ENCODE data around the gene NPTX1.

The NPTX1 gene

DNA sequence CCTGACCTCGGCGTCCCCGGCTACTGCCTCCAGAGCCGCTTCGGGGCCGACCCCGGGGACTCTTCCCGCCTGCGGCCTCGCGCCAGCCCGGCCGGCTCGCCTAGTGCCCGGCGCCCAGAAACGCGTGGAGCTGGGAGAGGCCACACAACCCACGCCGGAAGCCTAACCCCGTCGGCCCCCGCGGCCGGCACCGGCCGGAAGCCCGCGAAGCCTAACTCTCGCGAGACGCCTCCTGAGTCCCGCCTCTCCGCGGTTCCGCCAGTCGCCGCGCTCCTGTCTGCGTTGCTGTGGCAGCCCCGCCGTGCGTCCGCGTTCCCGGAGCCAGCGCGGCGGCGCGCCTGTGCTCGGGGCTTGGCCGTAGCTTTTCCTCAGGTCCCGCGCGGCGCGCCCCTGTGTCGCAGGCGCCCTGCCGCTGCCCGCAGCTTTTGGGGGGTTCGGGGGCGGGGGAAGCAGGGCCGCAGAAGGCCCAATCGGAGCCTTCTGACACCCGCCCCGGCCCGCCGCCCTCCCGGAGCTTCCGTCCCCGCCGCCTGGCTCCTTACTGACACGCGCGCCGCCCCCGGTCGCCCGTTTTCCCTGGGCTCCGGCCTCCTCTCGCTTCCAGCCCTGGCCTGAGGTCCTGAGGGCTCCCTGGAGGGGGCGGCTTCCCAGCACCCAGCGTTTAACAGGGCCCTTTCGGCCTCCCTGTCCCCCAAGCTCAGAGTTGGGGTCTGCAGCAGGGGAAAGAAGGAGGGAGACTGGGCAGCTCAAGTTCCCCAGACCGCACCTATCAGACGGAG lies 21.7 kb downstream of the NPTX1 start:
- Histone ChIP-seq H3K27me3 (ENCODE audit: insufficient read depth, poor library complexity, severe bottlenecking) (peaks cover 3% of the 10 kb centered on the region), H3K27ac (replicated peaks) (peak overlapping the region; percentile 91), H3K4me3 (replicated peaks; ENCODE audit: insufficient read depth, low read length) (peak overlapping the region; percentile 54)
- DNase-seq (ENCODE audit: low read depth in 1 of 2, low spot score in 1 of 2), result peak; percentile 96 to 97
- TF ChIP-seq POLR2AphosphoS5 (IDR thresholded peaks at IDR 0.05; ENCODE audit: low read depth), result peak; percentile 87
- TF ChIP-seq, protein P1, sequence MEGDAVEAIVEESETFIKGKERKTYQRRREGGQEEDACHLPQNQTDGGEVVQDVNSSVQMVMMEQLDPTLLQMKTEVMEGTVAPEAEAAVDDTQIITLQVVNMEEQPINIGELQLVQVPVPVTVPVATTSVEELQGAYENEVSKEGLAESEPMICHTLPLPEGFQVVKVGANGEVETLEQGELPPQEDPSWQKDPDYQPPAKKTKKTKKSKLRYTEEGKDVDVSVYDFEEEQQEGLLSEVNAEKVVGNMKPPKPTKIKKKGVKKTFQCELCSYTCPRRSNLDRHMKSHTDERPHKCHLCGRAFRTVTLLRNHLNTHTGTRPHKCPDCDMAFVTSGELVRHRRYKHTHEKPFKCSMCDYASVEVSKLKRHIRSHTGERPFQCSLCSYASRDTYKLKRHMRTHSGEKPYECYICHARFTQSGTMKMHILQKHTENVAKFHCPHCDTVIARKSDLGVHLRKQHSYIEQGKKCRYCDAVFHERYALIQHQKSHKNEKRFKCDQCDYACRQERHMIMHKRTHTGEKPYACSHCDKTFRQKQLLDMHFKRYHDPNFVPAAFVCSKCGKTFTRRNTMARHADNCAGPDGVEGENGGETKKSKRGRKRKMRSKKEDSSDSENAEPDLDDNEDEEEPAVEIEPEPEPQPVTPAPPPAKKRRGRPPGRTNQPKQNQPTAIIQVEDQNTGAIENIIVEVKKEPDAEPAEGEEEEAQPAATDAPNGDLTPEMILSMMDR (IDR thresholded peaks at IDR 0.05; ENCODE audit: insufficient read depth, low read length), result no peak
- TF ChIP-seq, protein P2, sequence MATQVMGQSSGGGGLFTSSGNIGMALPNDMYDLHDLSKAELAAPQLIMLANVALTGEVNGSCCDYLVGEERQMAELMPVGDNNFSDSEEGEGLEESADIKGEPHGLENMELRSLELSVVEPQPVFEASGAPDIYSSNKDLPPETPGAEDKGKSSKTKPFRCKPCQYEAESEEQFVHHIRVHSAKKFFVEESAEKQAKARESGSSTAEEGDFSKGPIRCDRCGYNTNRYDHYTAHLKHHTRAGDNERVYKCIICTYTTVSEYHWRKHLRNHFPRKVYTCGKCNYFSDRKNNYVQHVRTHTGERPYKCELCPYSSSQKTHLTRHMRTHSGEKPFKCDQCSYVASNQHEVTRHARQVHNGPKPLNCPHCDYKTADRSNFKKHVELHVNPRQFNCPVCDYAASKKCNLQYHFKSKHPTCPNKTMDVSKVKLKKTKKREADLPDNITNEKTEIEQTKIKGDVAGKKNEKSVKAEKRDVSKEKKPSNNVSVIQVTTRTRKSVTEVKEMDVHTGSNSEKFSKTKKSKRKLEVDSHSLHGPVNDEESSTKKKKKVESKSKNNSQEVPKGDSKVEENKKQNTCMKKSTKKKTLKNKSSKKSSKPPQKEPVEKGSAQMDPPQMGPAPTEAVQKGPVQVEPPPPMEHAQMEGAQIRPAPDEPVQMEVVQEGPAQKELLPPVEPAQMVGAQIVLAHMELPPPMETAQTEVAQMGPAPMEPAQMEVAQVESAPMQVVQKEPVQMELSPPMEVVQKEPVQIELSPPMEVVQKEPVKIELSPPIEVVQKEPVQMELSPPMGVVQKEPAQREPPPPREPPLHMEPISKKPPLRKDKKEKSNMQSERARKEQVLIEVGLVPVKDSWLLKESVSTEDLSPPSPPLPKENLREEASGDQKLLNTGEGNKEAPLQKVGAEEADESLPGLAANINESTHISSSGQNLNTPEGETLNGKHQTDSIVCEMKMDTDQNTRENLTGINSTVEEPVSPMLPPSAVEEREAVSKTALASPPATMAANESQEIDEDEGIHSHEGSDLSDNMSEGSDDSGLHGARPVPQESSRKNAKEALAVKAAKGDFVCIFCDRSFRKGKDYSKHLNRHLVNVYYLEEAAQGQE (IDR thresholded peaks at IDR 0.05; ENCODE audit: insufficient replicate concordance, low read depth), result peak; percentile 65
- peak; percentile 81 for TF ChIP-seq GABPA (IDR thresholded peaks at IDR 0.05; ENCODE audit: low read depth)
- no peak for TF ChIP-seq SPI1 (IDR thresholded peaks at IDR 0.05; ENCODE audit: borderline replicate concordance, low read depth)

DNA sequence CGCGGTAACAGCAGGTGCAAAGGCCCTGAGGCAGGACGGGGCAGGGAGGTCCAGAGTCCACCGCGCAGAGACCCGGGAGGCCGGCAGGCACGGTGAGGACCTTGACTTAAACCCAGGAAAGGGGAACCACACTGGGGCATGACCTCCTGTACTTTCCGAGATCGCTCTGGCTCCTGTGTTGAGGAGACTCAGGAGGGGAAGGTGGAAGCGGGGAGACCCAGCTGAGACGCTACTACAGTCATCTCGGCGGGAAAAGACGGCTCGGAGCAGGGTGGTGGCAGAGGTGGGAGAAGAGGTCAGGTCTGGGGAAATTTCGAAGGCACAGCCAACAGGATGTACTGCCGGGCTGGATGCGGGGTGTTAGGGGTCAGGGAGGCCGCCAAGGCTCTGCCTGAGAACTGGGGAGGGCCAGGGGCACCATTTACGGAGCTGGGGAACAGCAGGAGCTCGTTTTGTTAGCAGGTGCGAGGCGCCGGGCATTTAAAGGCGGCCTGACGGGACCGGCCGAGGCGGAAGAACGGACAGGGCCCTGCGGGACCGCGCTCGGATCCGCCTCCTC lies 22.3 kb downstream of the NPTX1 start:
- TF ChIP-seq, protein P2 (IDR thresholded peaks at IDR 0.05; ENCODE audit: insufficient replicate concordance, low read depth), result no peak
- TF ChIP-seq SPI1 (IDR thresholded peaks at IDR 0.05; ENCODE audit: borderline replicate concordance, low read depth), result no peak
- TF ChIP-seq POLR2AphosphoS5 (IDR thresholded peaks at IDR 0.05; ENCODE audit: low read depth), result no peak
- TF ChIP-seq, protein P1 (IDR thresholded peaks at IDR 0.05; ENCODE audit: insufficient read depth, low read length), result no peak
- TF ChIP-seq GABPA (IDR thresholded peaks at IDR 0.05; ENCODE audit: low read depth), result no peak
- DNase-seq (ENCODE audit: low read depth in 1 of 2, low spot score in 1 of 2), result no peak
- Histone ChIP-seq H3K4me3 (replicated peaks; ENCODE audit: insufficient read depth, low read length) (peak overlapping the region; percentile 54), H3K27ac (replicated peaks) (peak overlapping the region; percentile 91), H3K27me3 (ENCODE audit: insufficient read depth, poor library complexity, severe bottlenecking) (no peaks in the 10 kb centered on the region)

DNA sequence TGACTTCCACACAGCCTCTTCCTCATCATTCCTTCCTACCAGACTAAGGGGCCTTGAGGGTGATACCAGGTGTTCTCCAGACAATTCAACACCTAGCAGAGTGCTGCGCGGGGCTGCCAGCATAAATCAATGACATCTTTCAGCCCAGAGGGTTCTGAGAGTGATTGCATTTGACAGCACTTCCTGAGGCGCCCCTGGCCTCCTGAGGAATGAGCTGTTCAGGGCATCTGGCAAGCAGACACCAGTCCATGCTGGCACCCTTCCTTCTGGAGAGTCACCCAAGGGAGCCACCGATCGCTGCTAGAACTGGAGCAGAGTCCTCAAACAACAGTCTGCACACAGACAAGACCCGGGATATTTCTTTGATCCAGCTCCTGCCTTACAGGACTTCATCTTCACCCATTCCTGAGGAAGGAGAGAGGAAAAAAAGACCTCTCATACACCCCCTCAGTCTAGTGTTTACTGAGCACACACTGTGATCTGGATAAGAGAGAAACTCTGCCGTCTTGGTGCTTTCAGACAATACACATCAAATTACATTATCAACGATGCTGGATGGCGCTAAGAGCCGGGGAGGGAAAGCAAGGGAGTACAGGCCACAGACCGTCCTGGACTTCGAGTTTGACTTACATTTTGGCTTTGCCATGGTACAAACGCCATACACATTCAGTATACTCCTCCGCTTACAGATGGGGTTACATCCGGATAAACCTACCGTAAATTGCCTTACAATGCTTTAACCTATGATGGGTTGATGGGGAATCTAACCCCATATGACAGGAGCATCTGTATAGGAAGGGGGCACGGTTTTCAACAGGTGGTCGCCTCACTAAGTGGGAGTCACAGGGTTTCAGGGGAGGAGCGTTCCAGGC lies 23.0 kb downstream of the NPTX1 start:
- TF ChIP-seq SPI1 (IDR thresholded peaks at IDR 0.05; ENCODE audit: borderline replicate concordance, low read depth) (no peak), POLR2AphosphoS5 (IDR thresholded peaks at IDR 0.05; ENCODE audit: low read depth) (no peak), GABPA (IDR thresholded peaks at IDR 0.05; ENCODE audit: low read depth) (no peak)
- TF ChIP-seq, protein P2 (IDR thresholded peaks at IDR 0.05; ENCODE audit: insufficient replicate concordance, low read depth), result no peak
- TF ChIP-seq, protein P1 (IDR thresholded peaks at IDR 0.05; ENCODE audit: insufficient read depth, low read length), result no peak
- no peak overlapping the region; the same call in 1 of the 2 replicates for H3K4me3 ChIP-seq (replicated peaks; ENCODE audit: insufficient read depth, low read length)
- H3K27ac ChIP-seq (replicated peaks), result peak overlapping the region; percentile 91; the same call in 1 of the 2 replicates
- no peaks in the 10 kb centered on the region for H3K27me3 ChIP-seq (ENCODE audit: insufficient read depth, poor library complexity, severe bottlenecking)
- DNase-seq (ENCODE audit: low read depth in 1 of 2, low spot score in 1 of 2), result no peak
